Gastroesophageal sphincter (tissue), 4 donors: Measurements from ENCODE around the gene CACNG6. TPM values are rescaled to one million over a fixed set of nuclear protein-coding genes. Genes with fewer than 3 reads are reported as not detected.
A peak's percentile ranks its signal among the peaks of the same experiment; 100 is the strongest.

Experiments
- ATAC-seq: fragments of 150-250 bp; one replicate; pipeline ENCODE4 v1.9.1; 2016; ENCODE audit warnings: mild to moderate bottlenecking, moderate library complexity
- H3K27ac ChIP-seq, 4 donors: fragments of 200-600 bp; sonication (generic) in 3 of 4; 1 replicate in 3 of 4; 2 replicates in 1 of 4; pipeline ENCODE4 v1.5.1; 2016 to 2019
- H3K27me3 ChIP-seq: fragments of 200-600 bp; sonication (generic); one replicate; pipeline ENCODE4 v1.5.1; 2019
- H3K36me3 ChIP-seq, 2 donors: fragments of 200-600 bp; sonication (generic); one replicate each; pipeline ENCODE4 v1.5.1; 2019; ENCODE audit warnings: control low read depth in 1 of 2
- H3K4me1 ChIP-seq, 3 donors: fragments of 200-600 bp; sonication (generic); 1 replicate in 2 of 3; 2 replicates in 1 of 3; pipeline ENCODE4 v1.5.1; 2016 to 2019; ENCODE audit warnings: control low read depth in 2 of 3
- H3K4me3 ChIP-seq, 2 donors: fragments of 200-600 bp; sonication (generic); one replicate each; pipeline ENCODE4 v1.5.1; 2019; ENCODE audit warnings: mild to moderate bottlenecking in 1 of 2, moderate library complexity in 1 of 2
- H3K9me3 ChIP-seq, 3 donors: fragments of 200-600 bp; sonication (generic); one replicate each; pipeline ENCODE4 v1.5.1; 2017 to 2019; ENCODE audit warnings: control low read depth in 2 of 3
- EP300 ChIP-seq: sonication (generic); formaldehyde crosslinking; IDR thresholded peaks from one replicate; pipeline ENCODE4 v1.6.1; 2017; ENCODE audit warnings: antibody characterized with exemption, mild to moderate bottlenecking
- POLR2A ChIP-seq, 2 donors: fragments of 450-650 bp; IDR thresholded peaks; one replicate each; pipeline ENCODE4 v1.6.1; 2017; ENCODE audit warnings: antibody characterized with exemption in 2 of 2, mild to moderate bottlenecking in 2 of 2, moderate library complexity in 1 of 2
- POLR2AphosphoS5 ChIP-seq: sonication (generic); formaldehyde crosslinking; IDR thresholded peaks from one replicate; pipeline ENCODE4 v1.6.1; 2017; ENCODE audit warnings: antibody characterized with exemption
- WGBS, 2 donors: methylation state at CpG; one replicate each; pipeline ENCODE4 v1.1.5; 2018; ENCODE audit warnings: low coverage in 1 of 2; 5-methylcytosine and 5-hydroxymethylcytosine counted together
- total RNA-seq, 4 donors: library from RNA; depleted of rRNA; stranded (reverse); fragments of >200 nt; gene quantifications; one replicate each; pipeline ENCODE4 v1.1.0, GENCODE V29; 2016
- TF ChIP-seq, protein P1 (sequence below), 4 experiments: fragments of 200-600 bp in 2 of 4; fragments of 450-650 bp in 2 of 4; sonication (generic) in 1 of 4; IDR thresholded peaks; one replicate each; pipeline ENCODE4 v1.5.1; 2017 to 2019; ENCODE audit warnings: antibody characterized with exemption in 4 of 4, mild to moderate bottlenecking in 2 of 4, moderate library complexity in 2 of 4

Gene CACNG6, protein sequence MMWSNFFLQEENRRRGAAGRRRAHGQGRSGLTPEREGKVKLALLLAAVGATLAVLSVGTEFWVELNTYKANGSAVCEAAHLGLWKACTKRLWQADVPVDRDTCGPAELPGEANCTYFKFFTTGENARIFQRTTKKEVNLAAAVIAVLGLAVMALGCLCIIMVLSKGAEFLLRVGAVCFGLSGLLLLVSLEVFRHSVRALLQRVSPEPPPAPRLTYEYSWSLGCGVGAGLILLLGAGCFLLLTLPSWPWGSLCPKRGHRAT
- total RNA-seq: not detected

DNA sequence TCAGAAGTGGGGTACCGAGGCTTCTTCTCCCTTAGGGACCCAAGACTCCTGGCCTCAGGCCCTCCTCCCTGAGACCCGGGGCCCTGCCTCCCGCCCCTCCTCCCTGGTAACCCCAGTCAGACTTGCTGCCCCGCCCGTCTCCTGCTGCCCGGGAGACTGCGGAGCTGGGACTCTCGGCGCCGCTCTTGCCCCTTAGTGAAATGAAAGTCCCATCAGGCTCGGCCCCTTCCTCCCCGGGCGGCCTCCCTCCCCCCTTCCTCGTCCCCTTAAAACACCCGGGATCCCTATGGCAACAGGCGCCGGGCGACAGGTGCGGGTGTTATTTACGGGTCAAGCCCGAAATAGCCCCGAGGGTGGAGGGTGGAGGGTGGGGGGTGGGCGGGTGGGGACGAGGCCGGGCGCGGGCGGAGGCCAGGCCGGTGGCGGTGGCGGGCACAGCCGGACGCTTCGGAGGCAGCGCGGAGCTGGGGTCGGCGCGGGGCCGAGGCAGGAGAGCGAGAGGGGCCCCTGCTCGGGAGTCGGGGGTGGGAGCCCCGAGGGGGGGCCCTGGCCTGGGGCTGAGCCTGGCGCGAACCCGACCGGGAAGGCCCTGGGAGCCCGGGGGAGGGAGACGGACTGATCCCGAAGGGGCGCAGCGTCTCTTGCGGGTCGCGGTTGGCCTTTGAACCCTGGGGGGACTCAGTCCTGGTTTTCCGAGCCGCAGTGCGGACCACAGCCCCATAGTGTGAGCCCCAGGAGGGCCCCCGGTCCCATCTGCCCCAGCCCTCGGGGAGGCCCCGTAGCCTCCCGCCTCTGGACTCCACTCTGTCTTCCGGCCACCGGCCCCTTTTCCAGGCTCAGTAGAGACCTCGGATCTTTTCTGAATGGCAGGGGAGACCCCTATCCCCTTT is at the start of gene CACNG6:
TSS of gene CACNG6 (plus strand) at position 414 of the 890 bp plus-strand sequence. CDS start 1,241 bp downstream, outside the sequence.
- Histone ChIP-seq H3K4me3 (peak within 1 kb of the TSS in 1 of 2 donors; percentile 53), H3K27me3 (peaks cover 86% of the 10 kb centered on the region), H3K4me1 (peaks cover 0 to 19% (median 4%) of the 10 kb centered on the region in 3 donors), H3K36me3 (no peaks in the 10 kb centered on the region), H3K27ac (no peak within 1 kb of the TSS), H3K9me3 (no peaks in the 10 kb centered on the region)
- 37 to 47% methylated on average over 2 to 3 of the region's 66 CpGs for WGBS, 2 donors
- no peak for TF ChIP-seq POLR2A (IDR thresholded peaks at IDR 0.05)
- no peak for TF ChIP-seq POLR2AphosphoS5
- TF ChIP-seq EP300: no peak
- TF ChIP-seq, protein P1, sequence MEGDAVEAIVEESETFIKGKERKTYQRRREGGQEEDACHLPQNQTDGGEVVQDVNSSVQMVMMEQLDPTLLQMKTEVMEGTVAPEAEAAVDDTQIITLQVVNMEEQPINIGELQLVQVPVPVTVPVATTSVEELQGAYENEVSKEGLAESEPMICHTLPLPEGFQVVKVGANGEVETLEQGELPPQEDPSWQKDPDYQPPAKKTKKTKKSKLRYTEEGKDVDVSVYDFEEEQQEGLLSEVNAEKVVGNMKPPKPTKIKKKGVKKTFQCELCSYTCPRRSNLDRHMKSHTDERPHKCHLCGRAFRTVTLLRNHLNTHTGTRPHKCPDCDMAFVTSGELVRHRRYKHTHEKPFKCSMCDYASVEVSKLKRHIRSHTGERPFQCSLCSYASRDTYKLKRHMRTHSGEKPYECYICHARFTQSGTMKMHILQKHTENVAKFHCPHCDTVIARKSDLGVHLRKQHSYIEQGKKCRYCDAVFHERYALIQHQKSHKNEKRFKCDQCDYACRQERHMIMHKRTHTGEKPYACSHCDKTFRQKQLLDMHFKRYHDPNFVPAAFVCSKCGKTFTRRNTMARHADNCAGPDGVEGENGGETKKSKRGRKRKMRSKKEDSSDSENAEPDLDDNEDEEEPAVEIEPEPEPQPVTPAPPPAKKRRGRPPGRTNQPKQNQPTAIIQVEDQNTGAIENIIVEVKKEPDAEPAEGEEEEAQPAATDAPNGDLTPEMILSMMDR (IDR thresholded peaks at IDR 0.05): no peak
- no peak for ATAC-seq

DNA sequence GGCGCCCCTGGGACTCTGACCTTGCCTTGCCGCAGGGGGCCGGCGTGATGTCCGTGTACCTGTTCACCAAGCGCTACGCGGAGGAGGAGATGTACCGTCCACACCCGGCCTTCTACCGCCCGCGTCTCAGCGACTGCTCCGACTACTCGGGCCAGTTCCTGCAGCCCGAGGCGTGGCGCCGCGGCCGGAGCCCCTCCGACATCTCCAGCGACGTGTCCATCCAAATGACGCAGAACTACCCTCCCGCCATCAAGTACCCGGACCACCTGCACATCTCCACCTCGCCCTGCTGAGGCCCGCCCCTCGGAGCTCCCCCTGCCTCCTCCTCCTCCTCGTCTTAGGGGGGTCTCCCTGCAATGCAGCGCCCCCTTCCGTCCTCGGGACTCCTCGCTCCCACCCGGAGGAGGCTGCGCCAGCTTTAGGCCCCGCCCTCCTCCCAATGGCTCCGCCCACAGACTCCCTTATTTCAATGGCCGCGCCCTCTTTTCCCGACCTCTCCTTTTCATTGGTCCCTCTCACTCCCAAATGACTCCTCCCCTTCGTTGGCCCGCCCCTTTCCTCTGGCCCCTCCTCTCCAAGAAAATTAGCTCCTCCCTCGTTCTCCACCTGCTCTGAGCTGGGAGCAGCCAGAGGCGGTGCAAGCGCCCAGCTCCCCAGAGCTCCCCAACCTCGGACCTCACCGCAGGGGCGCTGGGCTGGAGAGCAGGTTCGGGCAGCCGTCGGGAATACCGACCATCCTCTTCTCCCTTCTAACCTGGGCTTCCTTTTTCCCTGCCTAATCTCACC is 49.2 kb upstream of the CACNG6 start:
- peaks cover 92% of the 10 kb centered on the region for H3K27me3 ChIP-seq
- H3K36me3 ChIP-seq: no peaks in the 10 kb centered on the region
- TF ChIP-seq EP300 (no peak), POLR2A (IDR thresholded peaks at IDR 0.05) (no peak), POLR2AphosphoS5 (no peak)
- TF ChIP-seq, protein P1 (IDR thresholded peaks at IDR 0.05): no peak
- H3K4me3 ChIP-seq: no peak overlapping the region
- ATAC-seq: no peak
- WGBS, 2 donors: 2 to 3% methylated on average over 19 to 24 of the region's 55 CpGs
- no peaks in the 10 kb centered on the region for H3K9me3 ChIP-seq
- no peak overlapping the region for H3K27ac ChIP-seq
- no peaks in the 10 kb centered on the region for H3K4me1 ChIP-seq

DNA sequence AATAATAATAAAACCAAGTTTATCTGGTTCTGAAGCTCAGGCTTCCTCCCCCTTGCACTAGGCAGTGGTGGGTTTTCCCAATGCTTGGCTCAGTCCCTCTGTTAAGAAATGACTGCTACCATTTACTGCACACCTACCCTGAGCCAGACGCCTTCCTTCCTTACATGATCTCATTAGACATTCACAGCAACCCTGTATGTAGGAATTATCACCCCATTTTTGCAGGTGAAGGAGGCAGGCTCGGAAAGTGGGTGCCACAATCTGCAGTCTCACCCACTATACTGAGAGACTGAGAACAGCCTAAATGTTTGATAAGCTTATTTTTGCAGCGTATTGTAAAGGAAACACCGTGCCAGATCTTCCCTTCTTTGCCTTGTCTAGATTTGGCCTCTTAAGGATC is 47.0 kb upstream of the CACNG6 start:
- Histone ChIP-seq H3K27me3 (peaks cover 92% of the 10 kb centered on the region), H3K36me3 (no peaks in the 10 kb centered on the region), H3K4me1 (no peaks in the 10 kb centered on the region), H3K9me3 (no peaks in the 10 kb centered on the region), H3K4me3 (no peak overlapping the region), H3K27ac (no peak overlapping the region)
- TF ChIP-seq POLR2A (IDR thresholded peaks at IDR 0.05) (no peak), POLR2AphosphoS5 (no peak)
- WGBS, 2 donors: 80 to 86% methylated on average over 4 of the region's 4 CpGs
- no peak for ATAC-seq

DNA sequence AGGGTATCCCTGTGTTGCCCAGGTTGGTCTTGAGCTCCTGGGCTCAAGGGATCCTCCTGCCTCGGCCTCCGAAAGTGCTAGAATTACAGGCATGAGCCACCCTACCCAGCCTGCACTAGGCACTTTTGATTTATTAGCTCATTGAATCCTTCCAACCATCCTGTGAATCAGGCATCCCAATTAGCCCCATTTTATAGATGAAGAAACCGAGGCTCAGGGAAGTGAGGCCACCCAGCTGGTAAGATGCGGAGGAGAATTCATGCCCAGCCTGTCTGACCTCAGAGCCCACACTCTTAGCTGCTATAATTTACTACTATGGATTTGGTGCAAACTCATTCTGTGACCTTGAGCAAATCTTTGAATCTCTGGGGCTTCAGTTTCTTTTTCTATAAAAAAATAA is 46.5 kb upstream of the CACNG6 start:
- TF ChIP-seq POLR2AphosphoS5: no peak
- TF ChIP-seq EP300: no peak
- TF ChIP-seq POLR2A (IDR thresholded peaks at IDR 0.05): no peak
- TF ChIP-seq, protein P1 (IDR thresholded peaks at IDR 0.05): no peak
- Histone ChIP-seq H3K4me3 (no peak overlapping the region), H3K9me3 (no peaks in the 10 kb centered on the region), H3K27me3 (peaks cover 91% of the 10 kb centered on the region), H3K27ac (no peak overlapping the region), H3K36me3 (no peaks in the 10 kb centered on the region), H3K4me1 (no peaks in the 10 kb centered on the region)
- whole genome bisulfite sequencing, 2 donors: 78 to 83% methylated on average over 3 of the region's 4 CpGs
- no peak for ATAC-seq

DNA sequence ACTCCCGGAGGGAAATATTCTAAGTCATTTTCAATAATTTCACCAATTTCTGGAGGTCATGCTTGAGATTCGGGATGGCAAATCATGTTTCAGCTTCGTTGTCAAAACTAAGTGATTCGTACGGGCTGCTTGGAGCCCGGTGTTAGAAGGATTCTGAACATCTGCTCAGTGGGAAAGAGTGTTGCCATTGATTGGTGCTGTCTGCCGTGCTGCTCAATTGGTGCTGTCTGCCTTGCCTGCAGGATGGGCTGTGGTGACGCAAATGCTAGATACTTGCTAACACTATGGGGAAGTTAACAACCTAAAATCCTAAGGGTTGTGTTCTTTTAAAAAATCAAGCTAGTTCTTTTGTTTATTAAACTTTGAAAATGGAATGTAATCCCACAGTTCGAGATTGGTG is 46.0 kb upstream of the CACNG6 start:
- ATAC-seq: no peak
- TF ChIP-seq EP300 (no peak), POLR2A (IDR thresholded peaks at IDR 0.05) (no peak), POLR2AphosphoS5 (no peak)
- TF ChIP-seq, protein P1 (IDR thresholded peaks at IDR 0.05): no peak
- no peak overlapping the region for H3K4me3 ChIP-seq
- no peaks in the 10 kb centered on the region for H3K36me3 ChIP-seq
- no peak overlapping the region for H3K27ac ChIP-seq
- no peaks in the 10 kb centered on the region for H3K4me1 ChIP-seq
- H3K27me3 ChIP-seq: peaks cover 89% of the 10 kb centered on the region
- H3K9me3 ChIP-seq: no peaks in the 10 kb centered on the region
- 17 to 32% methylated on average over 2 to 9 of the region's 9 CpGs for WGBS, 2 donors
